Heart right ventricle (tissue), 16 donors: ENCODE data around the gene FGF19. TPM values are rescaled to one million over a fixed set of nuclear protein-coding genes. Genes with fewer than 3 reads are reported as not detected.

Source experiments
- ATAC-seq, 8 donors: fragments of 200-7000 bp; cut with Tn5 transposase; one replicate each; pipeline ENCODE4 v1.9.1; 2020; ENCODE audit warnings: mild to moderate bottlenecking in 8 of 8, moderate library complexity in 8 of 8, moderate number of reproducible peaks in 1 of 8
- DNase-seq, 2 donors: peaks; one replicate each; pipeline ENCODE4 v3.0.0-alpha.2; 2020
- H3K27ac ChIP-seq, 10 donors: fragments of 200-600 bp; sonication (generic) in 2 of 10; one replicate each; pipeline versions ENCODE4 v1.5.0 to v1.8.0; 2020 to 2022; ENCODE audit warnings: mild to moderate bottlenecking in 3 of 10
- H3K27me3 ChIP-seq, 7 donors: fragments of 200-600 bp; one replicate each; pipeline ENCODE4 v1.8.0; 2021 to 2022; ENCODE audit warnings: mild to moderate bottlenecking in 2 of 7
- H3K36me3 ChIP-seq, 9 donors: fragments of 200-600 bp; sonication (generic) in 1 of 9; one replicate each; pipeline versions ENCODE4 v1.5.0 to v1.8.0; 2020 to 2022; ENCODE audit warnings: mild to moderate bottlenecking in 2 of 9
- H3K4me1 ChIP-seq, 9 donors: fragments of 200-600 bp; sonication (generic) in 1 of 9; one replicate each; pipeline versions ENCODE4 v1.5.0 to v1.8.0; 2020 to 2022; ENCODE audit warnings: mild to moderate bottlenecking in 4 of 9
- H3K4me3 ChIP-seq, 10 donors: fragments of 200-600 bp; sonication (generic) in 2 of 10; one replicate each; pipeline versions ENCODE4 v1.5.0 to v1.8.0; 2020 to 2022; ENCODE audit warnings: mild to moderate bottlenecking in 7 of 10, moderate library complexity in 2 of 10
- H3K9me3 ChIP-seq, 11 donors: fragments of 200-600 bp in 10 of 11; sonication (generic) in 2 of 11; one replicate each; pipeline versions ENCODE4 v1.5.0 to v1.8.0; 2013 to 2022; ENCODE audit warnings: mild to moderate bottlenecking in 2 of 11, control low read depth in 1 of 11, moderate library complexity in 1 of 11
- CTCF ChIP-seq, 9 donors: fragments of 200-600 bp; sonication (generic) in 2 of 9; IDR thresholded peaks; one replicate each; pipeline versions ENCODE4 v1.5.0 to v1.8.0; 2021 to 2022; ENCODE audit warnings: antibody characterized with exemption in 9 of 9, mild to moderate bottlenecking in 5 of 9, moderate library complexity in 1 of 9
- WGBS, 2 donors: extraction: QIAGEN DNeasy Blood & Tissue Kit; methylation state at CpG; one replicate each; pipeline ENCODE4 v1.1.7; 2013; ENCODE audit warnings: inconsistent platforms in 1 of 2; 5-methylcytosine and 5-hydroxymethylcytosine counted together
- intact Hi-C, 10 donors: fragments of 100-400 bp; cut with DNase I; formaldehyde crosslinking; loops; one replicate each; pipeline versions ENCODE4 v1.11.1 to v1.14.2; 2022
- polyA plus RNA-seq, 2 donors: library from polyadenylated mRNA; stranded (reverse); fragments of 200-250 nt; gene quantifications; one replicate each; pipeline ENCODE4 v1.2.3, GENCODE V29; 2013
- total RNA-seq, 10 donors: library from RNA; stranded (reverse); fragmentation: NEBNext Ultra II Directional in 3 of 10; extraction: Animal tissue kit (Norgen Biotek cat#: 25700) in 3 of 10; gene quantifications; one replicate each; pipeline versions ENCODE4 v1.2.1 to v1.2.4, GENCODE V29; 2021 to 2023
- donor health status: Arrhythmogenic right ventricular cardiomyopathy.
- donor health status: ischemic (EF 13 %, LVEDD 7.1; RV severe dilation, severe dysfunction).
- donor health status: healthy with polysubstance abuse.
- donor health status: DM: no; HTN: yes; CAD: no.
- donor health status: DM: no; HTN: no; CAD: no.
- donor health status: ischemic (EF 25% LVEDD 6.9; RV normal size, moderate dysfunction).
- donor health status: ischemic (EF 25% LVEDD 5.7; RV mildly dilated, moderate dysfunction).
- donor health status: healthy.
- donor health status: DM: yes; HTN: yes; CAD: no.
- donor health status: Ischemic cardiomyopathy.
- donor health status: ischemic (EF 35%, LVEDD 5.7; RV mildly dilated, moderate dysfunction).
- donor health status: nonischemic (EF 11% LVEDD 7.7; RV severe dilation, severe dysfunction).
- donor health status: DM: yes; HTN: yes; CAD: no.
- donor health status: PGD.
- donor health status: ischemic (EF 29% LVEDD 5.4; RV normal size, mild dysfunction).
- donor health status: nonischemic (EF 23%, LVEDD 6.1; RV moderate dilation, normal function).

FGF19 gene
- total and polyA plus RNA-seq, 12 donors = not detected

GRCh38 chr11:69686856-69687255 lies 17.0 kb downstream of the FGF19 start:
- no peaks in the 10 kb centered on the region for H3K36me3 ChIP-seq
- peaks cover 0 to 9% (median 0%) of the 10 kb centered on the region in 11 donors for H3K9me3 ChIP-seq
- H3K27ac ChIP-seq = no peak overlapping the region
- H3K4me1 ChIP-seq = peaks cover 0 to 8% (median 6%) of the 10 kb centered on the region in 9 donors
- no peak overlapping the region for H3K4me3 ChIP-seq
- intact Hi-C loops = loop anchor here (1.0 to 5.0 kb wide), 8 partner anchors 200 to 516 kb away; partner anchors contain the start of gene FADD (in 1 of the 10)
- ATAC-seq (no peak), DNase-seq (no peak)
- WGBS, 2 donors = 89 to 90% methylated on average over 8 of the region's 8 CpGs
- TF ChIP-seq CTCF (IDR thresholded peaks at IDR 0.05) = no peak
- H3K27me3 ChIP-seq = peaks cover 0 to 29% (median 14%) of the 10 kb centered on the region in 7 donors

- Histone ChIP-seq H3K4me1 (peaks cover 0 to 8% (median 6%) of the 10 kb centered on the region in 9 donors), H3K9me3 (peaks cover 0 to 5% (median 0%) of the 10 kb centered on the region in 11 donors), H3K27me3 (peaks cover 0 to 29% (median 14%) of the 10 kb centered on the region in 7 donors), H3K4me3 (no peak overlapping the region), H3K27ac (no peak overlapping the region), H3K36me3 (no peaks in the 10 kb centered on the region)
- 68 to 73% methylated on average over 13 of the region's 13 CpGs for WGBS, 2 donors
- TF ChIP-seq CTCF (IDR thresholded peaks at IDR 0.05) = no peak
- intact Hi-C loops = loop anchor here (1.0 to 5.0 kb wide), 8 partner anchors 201 to 516 kb away; partner anchors contain the start of gene FADD (in 1 of the 10)
- DNase-seq (no peak), ATAC-seq (peak in 1 of 8 donors; percentile 16)
These were observed 17.4 kb downstream of the FGF19 start for GRCh38 chr11:69686452-69686851.

- Histone ChIP-seq H3K27me3 (peaks cover 0 to 29% (median 14%) of the 10 kb centered on the region in 7 donors), H3K36me3 (no peaks in the 10 kb centered on the region), H3K27ac (no peak overlapping the region), H3K4me1 (peaks cover 0 to 8% (median 6%) of the 10 kb centered on the region in 9 donors), H3K9me3 (peaks cover 0 to 4% (median 0%) of the 10 kb centered on the region in 11 donors), H3K4me3 (no peak overlapping the region)
- intact Hi-C loops = loop anchor here in 7 of 10 donors (2.0 to 5.0 kb wide), 6 partner anchors 202 to 512 kb away; no protein-coding TSS in a partner anchor
- 62 to 68% methylated on average over 8 of the region's 8 CpGs for WGBS, 2 donors
- TF ChIP-seq CTCF (IDR thresholded peaks at IDR 0.05) = no peak
- ATAC-seq (no peak), DNase-seq (no peak)
These were observed 18.5 kb downstream of the FGF19 start for GRCh38 chr11:69685348-69685747.

GRCh38 chr11:69684651-69685050 lies 19.2 kb downstream of the FGF19 start:
- H3K27me3 ChIP-seq = peaks cover 0 to 29% (median 14%) of the 10 kb centered on the region in 7 donors
- WGBS, 2 donors = 58 to 65% methylated on average over 10 to 11 of the region's 11 CpGs
- no peak for DNase-seq

More at GRCh38 chr11:69684651-69685050, 19.2 kb downstream of the FGF19 start:
- ATAC-seq = peak in 1 of 8 donors; percentile 8
- intact Hi-C loops = loop anchor here in 7 of 10 donors (2.0 to 5.0 kb wide), 6 partner anchors 203 to 513 kb away; no protein-coding TSS in a partner anchor
- Histone ChIP-seq H3K4me1 (peaks cover 0 to 8% (median 6%) of the 10 kb centered on the region in 9 donors), H3K36me3 (no peaks in the 10 kb centered on the region), H3K27ac (no peak overlapping the region), H3K4me3 (no peak overlapping the region), H3K9me3 (peaks cover 0 to 4% (median 0%) of the 10 kb centered on the region in 11 donors)
- no peak for TF ChIP-seq CTCF (IDR thresholded peaks at IDR 0.05)
